Pancreas (tissue), 10 donors: ENCODE results near the gene ZNF860. TPM values are rescaled to one million over a fixed set of nuclear protein-coding genes. Genes with fewer than 3 reads are reported as not detected.
"Not testable (repeated sequence)": the region's sequence is repeated elsewhere in the genome, so short reads cannot be mapped to it uniquely, and the experiment has no call there.

ENCODE experiments used
- ATAC-seq, 4 donors: fragments of 200-7000 bp; cut with Tn5 transposase; one replicate each; pipeline versions ENCODE4 v1.8.0 to v1.9.1; 2020; ENCODE audit warnings: mild to moderate bottlenecking in 4 of 4, moderate library complexity in 4 of 4
- DNase-seq, 6 donors: peaks; one replicate each; pipeline ENCODE4 v3.0.0-alpha.2; 2020
- FAIRE-seq: peaks from 2 replicates; lab custom pipeline; 2012; peaks lifted over from hg19 to GRCh38; lab: Jason Lieb, UNC
- H3K27ac ChIP-seq, 4 donors: fragments of 200-600 bp; sonication (generic); 1 replicate in 3 of 4; 2 replicates in 1 of 4; pipeline versions ENCODE4 v1.5.0 to v1.8.0; 2020
- H3K27me3 ChIP-seq, 4 donors: fragments of 200-600 bp; one replicate each; pipeline ENCODE4 v1.8.0; 2021
- H3K36me3 ChIP-seq, 3 donors: fragments of 200-600 bp; sonication (generic) in 1 of 3; one replicate each; pipeline versions ENCODE4 v1.5.0 to v1.8.0; 2020 to 2021
- H3K4me1 ChIP-seq, 3 donors: fragments of 200-600 bp; one replicate each; pipeline ENCODE4 v1.8.0; 2021
- H3K4me3 ChIP-seq, 4 donors: fragments of 200-600 bp; sonication (generic) in 2 of 4; one replicate each; pipeline versions ENCODE4 v1.5.0 to v1.8.0; 2020 to 2021
- H3K9me3 ChIP-seq, 4 donors: fragments of 200-600 bp; one replicate each; pipeline ENCODE4 v1.8.0; 2021
- WGBS, 2 donors: extraction: QIAGEN DNeasy Blood & Tissue Kit; methylation state at CpG; one replicate each; pipeline ENCODE4 v1.1.7; 2013; 5-methylcytosine and 5-hydroxymethylcytosine counted together
- intact Hi-C, 3 donors: fragments of 100-400 bp; cut with DNase I; formaldehyde crosslinking; loops; one replicate each; pipeline versions ENCODE4 v1.11.1 to v1.14.2; 2022
- polyA plus RNA-seq, 2 donors: library from polyadenylated mRNA; stranded (reverse); fragments of 200-250 nt; gene quantifications; one replicate each; pipeline ENCODE4 v1.2.3, GENCODE V29; 2013
- total RNA-seq, 6 donors: library from RNA; stranded (reverse); fragmentation: NEBNext Ultra II Directional in 4 of 6; extraction: Animal tissue kit (Norgen Biotek cat#: 25700) in 4 of 6; gene quantifications; one replicate each; pipeline versions ENCODE4 v1.2.1 to v1.2.4, GENCODE V29; 2021 to 2023
- TF ChIP-seq, protein P1 (sequence below), 4 donors: fragments of 200-600 bp; sonication (generic) in 3 of 4; IDR thresholded peaks; one replicate each; pipeline versions ENCODE4 v1.5.0 to v1.8.0; 2021; ENCODE audit warnings: antibody characterized with exemption in 4 of 4
- donor health status: healthy with polysubstance abuse.
- donor health status: DM: no; HTN: no; CAD: no; lungs with moderate emphysema.
- donor health status: DM: no; HTN: no; CAD: no.
- donor health status: control.
- donor health status: control.
- donor health status: Bipolar disorder and iron deficiency.
- donor health status: DM: yes; HTN: yes; CAD: no.
- donor health status: DM: no; HTN: no; CAD: no.
- donor health status: DM: no; HTN: no; CAD: no.
- donor health status: DM: yes; HTN: yes; CAD: no.

ZNF860 gene
- total and polyA plus RNA-seq, 8 donors = 0.08 to 0.76 (median 0.29) TPM; not detected in 1

DNA sequence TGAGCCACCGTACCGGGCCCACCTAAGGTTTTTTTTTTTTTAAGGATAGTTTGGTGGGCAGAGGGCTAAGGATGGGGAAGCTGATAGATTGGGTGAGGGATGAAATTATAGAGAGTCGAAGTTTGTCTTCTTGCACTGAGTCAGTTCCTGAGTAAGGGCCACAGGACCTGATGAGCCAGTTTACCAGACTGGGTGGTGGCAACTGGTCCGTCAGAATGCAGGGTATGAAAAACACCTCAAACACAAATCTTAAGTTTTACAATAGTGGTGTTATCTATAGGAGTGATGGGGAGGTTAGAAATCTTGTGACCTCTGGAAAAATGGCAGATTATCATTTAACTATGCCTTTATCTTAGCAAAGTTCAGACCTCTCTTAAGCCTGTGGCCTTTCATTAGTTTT, 2.8 kb downstream of the ZNF860 start:
- no peak overlapping the region for H3K4me3 ChIP-seq
- WGBS, 2 donors = 93% methylated on average over 4 of the region's 4 CpGs

DNA sequence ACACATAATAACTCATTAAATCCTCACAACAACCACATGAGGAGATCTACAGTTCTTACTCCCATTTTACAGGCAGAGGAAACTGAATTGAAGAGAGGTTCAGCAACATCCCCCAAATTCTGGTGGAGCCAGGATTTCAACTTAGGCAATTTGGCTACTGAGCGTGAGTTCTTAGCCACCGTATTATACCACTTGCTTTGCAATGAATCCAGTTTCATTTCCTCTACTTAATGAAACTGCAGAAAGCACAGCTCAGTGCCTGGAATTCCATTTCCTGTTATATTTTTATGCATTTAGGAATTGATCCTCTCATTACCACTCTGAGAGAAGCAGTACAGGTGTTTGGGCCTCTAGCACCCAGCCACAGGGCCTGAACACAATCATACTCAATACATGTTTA, 4.3 kb downstream of the ZNF860 start:
- FAIRE-seq (no peak), DNase-seq (no peak), ATAC-seq (no peak)
- Histone ChIP-seq H3K27me3 (no peaks in the 10 kb centered on the region), H3K27ac (no peak overlapping the region), H3K4me1 (no peaks in the 10 kb centered on the region), H3K9me3 (no peaks in the 10 kb centered on the region), H3K36me3 (no peaks in the 10 kb centered on the region), H3K4me3 (no peak overlapping the region)
- intact Hi-C loops = no loop called here
- TF ChIP-seq, protein P1, sequence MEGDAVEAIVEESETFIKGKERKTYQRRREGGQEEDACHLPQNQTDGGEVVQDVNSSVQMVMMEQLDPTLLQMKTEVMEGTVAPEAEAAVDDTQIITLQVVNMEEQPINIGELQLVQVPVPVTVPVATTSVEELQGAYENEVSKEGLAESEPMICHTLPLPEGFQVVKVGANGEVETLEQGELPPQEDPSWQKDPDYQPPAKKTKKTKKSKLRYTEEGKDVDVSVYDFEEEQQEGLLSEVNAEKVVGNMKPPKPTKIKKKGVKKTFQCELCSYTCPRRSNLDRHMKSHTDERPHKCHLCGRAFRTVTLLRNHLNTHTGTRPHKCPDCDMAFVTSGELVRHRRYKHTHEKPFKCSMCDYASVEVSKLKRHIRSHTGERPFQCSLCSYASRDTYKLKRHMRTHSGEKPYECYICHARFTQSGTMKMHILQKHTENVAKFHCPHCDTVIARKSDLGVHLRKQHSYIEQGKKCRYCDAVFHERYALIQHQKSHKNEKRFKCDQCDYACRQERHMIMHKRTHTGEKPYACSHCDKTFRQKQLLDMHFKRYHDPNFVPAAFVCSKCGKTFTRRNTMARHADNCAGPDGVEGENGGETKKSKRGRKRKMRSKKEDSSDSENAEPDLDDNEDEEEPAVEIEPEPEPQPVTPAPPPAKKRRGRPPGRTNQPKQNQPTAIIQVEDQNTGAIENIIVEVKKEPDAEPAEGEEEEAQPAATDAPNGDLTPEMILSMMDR (IDR thresholded peaks at IDR 0.05) = no peak
- 85 to 89% methylated on average over 2 of the region's 2 CpGs for WGBS, 2 donors

More for the DNA sequence above, 2.8 kb downstream of the ZNF860 start:
- Histone ChIP-seq H3K4me1 (peaks cover 0 to 4% (median 0%) of the 10 kb centered on the region in 3 donors), H3K27ac (no peak overlapping the region), H3K36me3 (no peaks in the 10 kb centered on the region), H3K9me3 (no peaks in the 10 kb centered on the region), H3K27me3 (no peaks in the 10 kb centered on the region)
- DNase-seq (no peak), FAIRE-seq (no peak), ATAC-seq (no peak)
- intact Hi-C loops = no loop called here
- TF ChIP-seq, protein P1 (IDR thresholded peaks at IDR 0.05) = no peak

DNA sequence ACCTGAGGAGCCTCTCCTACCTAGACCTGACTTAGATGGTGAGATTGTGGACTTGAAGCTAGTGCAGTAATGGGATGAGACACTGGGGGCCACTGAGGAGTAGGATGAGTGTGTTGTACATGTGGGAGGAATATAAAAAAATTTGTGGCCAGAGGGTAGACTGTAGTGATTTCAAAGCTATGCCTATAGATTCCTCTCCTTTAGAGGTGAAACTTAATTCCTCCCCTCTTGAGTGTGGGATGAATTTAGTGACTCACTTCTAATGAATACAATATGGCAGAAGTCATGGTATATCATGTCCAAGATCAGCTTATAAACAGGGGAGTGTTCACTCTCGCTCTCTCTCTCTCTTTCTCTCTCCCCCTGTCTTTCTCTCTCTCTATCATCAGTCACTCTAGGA, 6.7 kb downstream of the ZNF860 start:
- FAIRE-seq (no peak), ATAC-seq (no peak)
- intact Hi-C loops = no loop called here

DNA sequence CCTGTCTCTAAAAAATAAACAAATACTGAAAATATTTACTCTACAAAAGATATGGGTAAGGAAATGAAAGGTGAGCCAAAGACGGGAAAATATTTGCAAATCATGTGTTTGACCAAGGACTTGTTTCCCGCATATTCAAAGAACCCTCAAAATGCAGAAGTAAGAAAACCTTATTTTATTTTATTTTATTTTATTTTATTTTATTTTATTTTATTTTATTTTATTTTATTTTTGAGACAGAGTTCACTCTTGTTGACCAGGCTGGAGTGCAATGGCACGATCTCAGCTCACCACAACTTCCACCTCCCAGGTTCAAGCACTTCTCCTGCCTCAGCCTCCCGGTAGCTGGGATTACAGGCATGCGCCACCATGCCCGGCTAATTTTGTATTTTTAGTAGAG, 11.4 kb downstream of the ZNF860 start:
- WGBS, 2 donors = 78 to 82% methylated on average over 6 of the region's 6 CpGs
- H3K9me3 ChIP-seq, H3K36me3 ChIP-seq, H3K27ac ChIP-seq, H3K4me3 ChIP-seq, ATAC-seq, intact Hi-C loops, FAIRE-seq, H3K27me3 ChIP-seq, DNase-seq, H3K4me1 ChIP-seq: not testable (repeated sequence)

More for the DNA sequence above, 6.7 kb downstream of the ZNF860 start:
- no peaks in the 10 kb centered on the region for H3K4me1 ChIP-seq
- no peak overlapping the region for H3K4me3 ChIP-seq
- no peak overlapping the region for H3K27ac ChIP-seq
- H3K27me3 ChIP-seq = no peaks in the 10 kb centered on the region
- no peak for DNase-seq
- H3K36me3 ChIP-seq = no peaks in the 10 kb centered on the region
- WGBS, 2 donors = 100% methylated on average over 1 of the region's 1 CpG
- H3K9me3 ChIP-seq = no peaks in the 10 kb centered on the region
- TF ChIP-seq, protein P1 (IDR thresholded peaks at IDR 0.05) = no peak

DNA sequence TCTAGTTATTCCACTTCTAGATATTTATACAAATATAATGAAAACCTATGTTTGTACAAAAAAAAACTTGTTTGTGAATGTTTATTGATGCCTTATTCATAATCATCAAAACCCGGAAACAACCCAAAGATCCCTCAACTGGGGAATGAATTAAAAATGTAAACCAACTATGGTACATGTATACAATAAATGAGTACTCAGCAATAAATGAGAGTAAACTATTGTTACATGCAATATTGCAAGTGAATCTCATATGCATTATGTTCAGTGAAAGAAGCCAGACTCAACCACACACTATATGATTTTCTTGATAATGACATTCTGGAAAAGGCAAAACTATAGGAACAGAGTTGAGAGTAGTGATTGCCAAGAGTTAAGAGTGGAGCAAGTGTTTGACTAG, 12.3 kb downstream of the ZNF860 start:
- 92 to 98% methylated on average over 1 of the region's 1 CpG for WGBS, 2 donors
- TF ChIP-seq, protein P1 (IDR thresholded peaks at IDR 0.05) = no peak
- H3K4me1 ChIP-seq = no peaks in the 10 kb centered on the region
- H3K4me3 ChIP-seq = no peak overlapping the region
- H3K27me3 ChIP-seq = peaks cover 0 to 3% (median 0%) of the 10 kb centered on the region in 4 donors
- H3K36me3 ChIP-seq = no peaks in the 10 kb centered on the region
- intact Hi-C loops = no loop called here
- DNase-seq = no peak
- no peaks in the 10 kb centered on the region for H3K9me3 ChIP-seq
- no peak overlapping the region for H3K27ac ChIP-seq
- no peak for FAIRE-seq
- no peak for ATAC-seq

DNA sequence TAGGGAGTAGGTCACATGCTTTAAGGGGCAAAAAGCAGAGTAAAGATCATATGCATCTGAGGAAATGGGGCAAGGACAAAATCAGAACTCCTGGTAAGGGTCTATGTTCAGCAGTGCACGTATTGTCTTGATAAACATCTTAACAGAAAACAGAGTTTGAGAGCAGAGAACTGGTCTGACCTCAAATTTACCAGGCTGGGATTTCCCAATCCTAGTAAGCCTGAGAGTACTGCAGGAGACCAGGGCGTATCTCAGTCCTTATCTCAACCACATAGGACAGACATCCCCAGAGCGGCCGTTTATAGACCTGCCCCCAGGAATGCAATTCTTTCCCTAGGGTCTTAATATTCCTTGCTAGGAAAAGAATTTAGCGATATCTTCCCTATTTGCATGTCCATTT, 13.5 kb downstream of the ZNF860 start:
- H3K27me3 ChIP-seq, ATAC-seq, intact Hi-C loops, H3K4me3 ChIP-seq, H3K9me3 ChIP-seq, H3K27ac ChIP-seq, DNase-seq, H3K4me1 ChIP-seq, FAIRE-seq, H3K36me3 ChIP-seq: not testable (repeated sequence)
- 87 to 90% methylated on average over 5 of the region's 5 CpGs for whole genome bisulfite sequencing, 2 donors
